Jurkat, Clone E6-1 (cell line): ENCODE results near the gene PPP1R14D.

Source experiments
- DNase-seq: peaks from one replicate; pipeline ENCODE4 v3.0.0-alpha.2; 2011; ENCODE audit warnings: low read depth, low spot score
- H3K4me3 ChIP-seq: 2 replicates; pipeline ENCODE4 v1.5.1; 2011; ENCODE audit warnings: mild to moderate bottlenecking, low read length, control low read depth, moderate library complexity

Gene PPP1R14D

DNA sequence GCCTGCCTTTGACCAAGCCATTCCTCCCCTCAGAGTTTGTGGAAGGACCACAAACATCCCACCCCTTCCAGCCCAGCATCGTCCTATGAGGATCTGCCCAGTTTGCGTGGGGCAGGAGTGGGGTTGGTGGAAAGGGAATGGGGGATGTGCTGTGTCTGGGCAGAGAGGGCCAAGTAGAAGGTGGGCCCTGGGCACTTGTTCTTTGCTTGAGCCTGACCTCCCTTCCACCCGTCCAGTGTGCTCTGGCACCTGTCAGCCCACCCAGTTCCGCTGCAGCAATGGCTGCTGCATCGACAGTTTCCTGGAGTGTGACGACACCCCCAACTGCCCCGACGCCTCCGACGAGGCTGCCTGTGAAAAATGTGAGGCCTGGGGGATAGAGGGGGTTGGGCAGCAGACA, 25.7 kb upstream of the PPP1R14D start:
- no peak overlapping the region for H3K4me3 ChIP-seq
- no peak for DNase-seq

DNA sequence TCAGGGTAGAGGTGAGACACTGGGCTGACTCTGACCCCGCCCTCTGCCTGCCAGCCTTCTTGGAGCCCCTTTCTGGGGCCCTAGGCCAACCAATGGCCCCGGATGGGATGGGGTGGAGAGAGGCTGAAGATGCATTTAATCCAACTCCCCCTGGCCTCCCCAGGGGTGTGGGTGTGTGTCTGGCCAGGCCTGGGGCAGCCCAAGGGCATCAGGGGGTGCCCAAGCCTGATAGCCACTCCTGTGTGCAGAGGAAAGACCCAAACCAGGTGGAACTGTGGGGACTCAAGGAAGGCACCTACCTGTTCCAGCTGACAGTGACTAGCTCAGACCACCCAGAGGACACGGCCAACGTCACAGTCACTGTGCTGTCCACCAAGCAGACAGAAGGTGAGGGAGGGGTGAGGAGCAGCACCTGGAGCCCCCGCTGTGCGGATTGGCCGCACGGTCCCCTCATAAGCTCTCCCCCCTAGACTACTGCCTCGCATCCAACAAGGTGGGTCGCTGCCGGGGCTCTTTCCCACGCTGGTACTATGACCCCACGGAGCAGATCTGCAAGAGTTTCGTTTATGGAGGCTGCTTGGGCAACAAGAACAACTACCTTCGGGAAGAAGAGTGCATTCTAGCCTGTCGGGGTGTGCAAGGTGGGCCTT, 24.9 kb upstream of the PPP1R14D start:
- DNase-seq: no peak
- no peak overlapping the region for H3K4me3 ChIP-seq

DNA sequence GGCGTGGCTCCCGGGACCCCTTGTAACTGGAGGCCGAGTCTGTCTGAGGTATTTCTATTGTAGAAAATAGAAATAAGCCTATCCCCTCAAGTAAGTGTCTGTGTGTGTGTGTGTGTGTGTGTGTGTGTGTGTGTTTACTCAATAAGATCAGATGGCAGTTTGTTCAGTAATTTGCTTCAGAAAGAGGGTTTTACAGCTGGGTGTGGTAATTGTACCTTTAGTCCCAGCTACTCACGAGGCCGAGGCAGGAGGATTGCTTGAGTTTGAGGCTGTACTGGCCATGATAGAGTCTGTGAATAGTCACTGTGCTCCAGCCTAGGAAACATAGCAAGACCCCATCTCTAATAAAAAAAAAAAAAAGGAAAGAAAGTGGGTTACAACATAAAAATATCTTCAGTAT, 24.0 kb upstream of the PPP1R14D start:
- no peak for DNase-seq

DNA sequence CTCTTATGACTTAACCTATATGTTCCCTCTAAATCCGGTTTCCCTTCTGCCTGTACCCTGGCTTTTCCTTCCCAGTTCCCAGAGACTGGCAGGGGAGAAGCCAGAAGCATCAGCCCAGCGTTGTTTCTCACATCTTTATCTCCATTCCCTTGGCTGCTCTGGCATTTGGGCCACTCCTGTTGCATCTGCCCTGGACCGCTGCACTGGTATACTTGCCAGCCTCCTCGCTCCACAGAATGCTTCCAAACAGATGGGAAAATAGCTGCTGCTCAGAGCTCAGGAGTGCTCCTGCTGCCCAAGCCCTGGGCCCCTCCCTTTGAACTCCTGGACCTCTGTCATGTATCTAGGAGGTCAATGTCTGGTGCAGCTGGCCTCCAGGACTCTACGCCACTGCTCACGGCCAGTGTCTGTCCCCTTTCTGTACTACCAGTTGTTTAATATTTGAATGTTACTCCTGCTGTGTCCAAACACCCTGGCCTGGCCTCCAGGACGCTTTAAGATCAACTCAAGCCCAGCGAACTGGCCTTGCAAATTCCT, 22.1 kb upstream of the PPP1R14D start:
- DNase-seq: no peak
- H3K4me3 ChIP-seq: no peak overlapping the region

More for the DNA sequence above, 24.0 kb upstream of the PPP1R14D start:
- no peak overlapping the region for H3K4me3 ChIP-seq

DNA sequence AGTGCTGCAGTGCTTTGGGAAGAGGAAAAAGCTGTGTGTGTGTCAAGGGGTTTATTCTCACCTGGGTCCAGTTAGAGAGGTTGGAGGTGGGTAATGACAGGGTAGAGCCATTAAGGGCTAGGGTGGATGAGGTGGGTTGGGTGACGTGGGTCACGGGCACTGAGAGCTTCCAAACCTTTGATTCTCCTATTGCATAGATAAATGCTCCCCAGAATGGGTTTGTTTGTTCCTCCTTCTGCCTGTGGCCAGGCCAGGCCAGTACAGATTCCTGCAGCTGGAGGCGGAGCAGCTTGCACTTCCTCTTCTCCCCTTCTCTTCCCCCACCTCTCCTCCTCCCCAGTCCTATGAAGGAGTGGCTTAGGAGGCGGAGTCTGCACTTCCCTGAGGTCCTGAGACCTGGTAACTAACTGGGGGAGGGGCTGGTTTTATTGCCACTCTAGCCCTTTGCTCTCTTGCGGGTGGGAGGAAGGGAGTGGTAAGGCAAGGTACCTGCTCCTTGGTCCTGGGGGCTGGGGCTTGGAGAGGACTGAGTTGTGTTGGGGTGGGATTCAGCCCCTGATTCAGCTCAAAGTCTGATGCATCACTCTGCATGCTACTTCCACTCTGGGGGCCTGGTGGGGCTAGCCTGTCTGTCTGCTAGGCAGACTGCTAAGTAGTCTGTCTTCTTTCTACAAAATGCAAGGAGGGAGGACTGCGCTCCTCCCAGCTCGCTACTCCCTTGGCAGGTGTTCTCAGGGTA, 18.9 kb upstream of the PPP1R14D start:
- no peak overlapping the region for H3K4me3 ChIP-seq
- peak; percentile 72 for DNase-seq

DNA sequence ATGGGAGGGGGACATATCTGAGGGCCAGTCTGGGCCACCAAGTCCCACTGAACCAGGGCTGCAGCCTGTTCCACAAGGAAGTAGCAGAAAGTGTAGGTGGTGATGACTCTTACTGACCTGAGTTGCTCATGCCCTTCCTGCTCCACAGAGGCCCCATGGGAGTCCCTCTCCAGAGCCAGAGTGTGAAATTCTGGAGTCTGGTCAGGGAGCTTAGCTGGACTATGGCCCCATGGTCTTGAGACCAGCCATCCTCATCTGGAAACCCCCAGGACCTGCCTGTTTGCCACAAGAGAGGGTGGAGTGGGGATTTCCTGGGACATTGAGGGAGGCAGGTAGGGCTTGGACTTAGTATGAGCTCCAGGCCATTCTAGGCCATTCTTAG, 18.3 kb upstream of the PPP1R14D start:
- no peak overlapping the region for H3K4me3 ChIP-seq

DNA sequence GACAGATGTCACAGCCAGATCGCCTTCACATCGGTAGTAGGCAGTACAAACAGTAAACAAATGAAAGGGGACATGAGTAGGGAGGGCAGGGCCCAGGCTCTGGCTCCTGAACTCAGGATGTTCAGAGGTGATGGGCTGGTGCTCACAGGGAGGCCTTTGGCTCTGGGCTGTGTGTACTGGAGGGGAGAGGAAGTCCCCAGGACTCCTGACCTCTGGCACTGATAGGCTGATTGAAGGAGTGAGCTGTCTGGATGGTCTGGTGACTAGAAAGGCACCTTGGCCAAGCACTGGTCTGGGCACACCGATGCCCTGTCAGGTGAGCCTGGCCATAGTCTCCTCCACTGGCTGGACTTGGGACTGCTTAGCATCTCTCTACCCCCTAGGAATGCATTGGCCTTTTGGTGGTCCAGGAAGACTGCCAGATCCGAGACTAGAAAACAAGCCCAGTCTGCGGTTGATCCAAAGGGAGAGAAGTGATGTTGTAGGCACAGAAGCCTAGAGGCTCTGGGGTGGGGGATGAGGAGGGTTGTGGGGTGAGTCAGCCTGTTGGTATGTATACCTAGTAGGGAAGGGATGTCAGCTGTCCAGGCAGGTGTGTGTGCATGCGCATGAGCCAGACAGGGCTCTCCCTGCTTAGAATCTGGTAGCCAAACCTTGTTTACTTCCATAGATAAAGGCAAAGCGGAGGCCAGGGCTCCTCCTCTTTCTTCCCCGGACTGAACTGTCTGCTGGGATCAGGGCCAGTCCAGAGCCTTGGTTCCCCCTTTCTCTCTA, 17.2 kb upstream of the PPP1R14D start:
- DNase-seq: no peak
- H3K4me3 ChIP-seq: no peak overlapping the region

More for the DNA sequence above, 18.3 kb upstream of the PPP1R14D start:
- no peak for DNase-seq

DNA sequence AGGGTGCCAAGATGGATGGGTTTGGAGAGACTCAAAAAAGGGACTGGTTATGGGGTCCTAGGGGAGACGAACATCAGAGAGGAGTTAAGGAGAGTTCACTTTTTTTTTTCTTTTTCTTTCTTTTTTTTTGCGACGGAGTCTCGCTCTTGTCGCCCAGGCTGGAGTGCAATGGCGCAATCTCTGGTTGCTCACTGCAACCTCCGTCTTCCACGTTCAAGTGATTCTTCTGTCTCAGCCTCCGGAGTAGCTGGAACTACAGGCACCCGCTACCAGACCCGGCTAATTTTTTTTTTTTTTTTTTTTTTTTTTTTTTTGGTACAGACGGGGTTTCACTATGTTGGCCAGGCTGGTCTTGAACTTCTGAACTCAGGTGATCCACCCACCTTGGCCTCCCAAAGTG, 16.5 kb upstream of the PPP1R14D start:
- DNase-seq: no peak
- H3K4me3 ChIP-seq: peak overlapping the region; percentile 55

DNA sequence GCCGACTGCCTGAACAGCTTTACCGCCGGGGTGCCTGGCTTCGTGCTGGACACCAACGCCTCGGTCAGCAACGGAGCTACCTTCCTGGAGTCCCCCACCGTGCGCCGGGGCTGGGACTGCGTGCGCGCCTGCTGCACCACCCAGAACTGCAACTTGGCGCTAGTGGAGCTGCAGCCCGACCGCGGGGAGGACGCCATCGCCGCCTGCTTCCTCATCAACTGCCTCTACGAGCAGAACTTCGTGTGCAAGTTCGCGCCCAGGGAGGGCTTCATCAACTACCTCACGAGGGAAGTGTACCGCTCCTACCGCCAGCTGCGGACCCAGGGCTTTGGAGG, 16.2 kb upstream of the PPP1R14D start:
- peak overlapping the region; percentile 55 for H3K4me3 ChIP-seq
- peak; percentile 15 for DNase-seq

DNA sequence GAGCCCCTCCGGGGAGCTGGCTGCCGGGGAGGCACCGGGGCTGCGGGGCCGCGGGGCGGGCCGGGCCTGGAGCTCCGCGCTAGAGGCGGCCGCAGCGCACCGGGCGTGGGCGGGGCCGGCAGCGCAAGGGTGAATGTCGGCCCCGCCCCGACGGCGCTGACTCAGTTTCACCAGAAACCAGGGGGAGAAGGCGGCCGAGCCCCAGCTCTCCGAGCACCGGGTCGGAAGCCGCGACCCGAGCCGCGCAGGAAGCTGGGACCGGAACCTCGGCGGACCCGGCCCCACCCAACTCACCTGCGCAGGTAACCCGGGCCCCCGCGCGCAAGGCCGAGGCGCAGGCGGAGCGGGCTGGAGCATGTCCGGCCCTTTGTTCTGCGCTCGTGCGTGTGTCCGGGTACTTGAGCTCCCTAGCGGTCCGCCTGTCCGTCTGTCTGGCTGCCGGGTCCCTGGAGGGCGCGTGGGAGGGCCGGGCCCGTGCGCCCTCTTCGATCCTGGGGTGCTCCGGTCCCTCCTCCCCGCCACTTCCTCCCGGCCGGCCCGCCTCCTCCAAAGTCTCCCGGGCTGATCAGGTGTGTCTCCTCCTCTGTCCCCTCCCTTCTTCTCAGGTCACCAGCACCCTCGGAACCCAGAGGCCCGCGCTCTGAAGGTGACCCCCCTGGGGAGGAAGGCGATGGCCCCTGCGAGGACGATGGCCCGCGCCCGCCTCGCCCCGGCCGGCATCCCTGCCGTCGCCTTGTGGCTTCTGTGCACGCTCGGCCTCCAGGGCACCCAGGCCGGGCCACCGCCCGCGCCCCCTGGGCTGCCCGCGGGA, 15.6 kb upstream of the PPP1R14D start, which contains the start of gene SPINT1:
SPINT1 (plus strand) TSS at position 164 of the 811 bp plus-strand sequence; CDS start at position 671, 507 bp downstream.
- DNase-seq: no peak
- peak within 1 kb of the TSS; percentile 55 for H3K4me3 ChIP-seq

DNA sequence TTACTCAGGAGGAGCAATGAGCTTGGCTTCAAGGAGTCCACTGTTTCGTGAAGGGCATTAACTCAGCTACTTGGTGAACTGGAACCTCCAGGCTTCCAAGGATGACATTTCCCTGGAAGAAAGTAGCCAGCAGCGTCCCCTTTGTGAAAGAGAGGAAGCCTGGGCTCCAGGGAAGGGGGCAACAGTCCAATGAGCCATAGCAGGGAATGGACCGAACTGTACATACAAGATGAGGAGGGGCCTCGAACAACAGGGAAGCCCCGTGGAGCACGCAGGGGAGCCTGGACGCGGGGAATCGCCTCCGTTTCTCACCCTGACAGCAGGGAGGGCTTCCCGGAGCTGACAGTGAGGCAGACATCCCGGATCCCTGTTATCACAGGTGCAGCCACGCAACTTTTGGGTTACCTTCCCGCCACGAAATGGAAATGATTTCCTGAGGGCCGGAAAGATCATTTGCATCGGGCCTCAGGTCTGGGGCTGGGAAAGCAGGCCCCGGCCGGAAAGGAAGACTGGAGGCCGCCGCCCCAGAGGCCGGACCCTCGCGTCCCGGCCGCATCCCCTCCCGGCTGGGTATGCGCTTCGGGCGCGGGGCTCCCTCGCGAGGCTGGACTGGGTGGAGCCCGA, 14.9 kb upstream of the PPP1R14D start:
- H3K4me3 ChIP-seq: no peak overlapping the region
- no peak for DNase-seq

DNA sequence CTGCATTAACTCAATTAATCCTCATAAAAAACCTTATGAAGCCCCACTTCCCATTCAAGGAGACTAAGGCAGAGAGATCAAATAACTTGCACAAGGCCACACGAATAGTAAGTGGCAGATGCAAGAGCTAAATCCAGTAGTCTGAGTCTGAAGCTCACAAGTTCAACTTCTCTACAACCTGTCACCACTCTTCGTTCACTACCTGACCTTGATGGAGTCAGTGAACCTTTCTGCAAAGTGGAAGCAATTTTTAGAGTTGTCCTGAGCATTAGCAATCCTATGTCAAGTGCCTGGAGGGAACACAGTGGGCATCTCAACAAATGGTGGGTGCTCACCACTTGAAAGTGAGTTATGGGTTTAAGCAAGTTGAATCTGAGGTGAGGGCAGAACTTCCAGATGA, 13.2 kb upstream of the PPP1R14D start:
- no peak for DNase-seq
- H3K4me3 ChIP-seq: no peak overlapping the region

DNA sequence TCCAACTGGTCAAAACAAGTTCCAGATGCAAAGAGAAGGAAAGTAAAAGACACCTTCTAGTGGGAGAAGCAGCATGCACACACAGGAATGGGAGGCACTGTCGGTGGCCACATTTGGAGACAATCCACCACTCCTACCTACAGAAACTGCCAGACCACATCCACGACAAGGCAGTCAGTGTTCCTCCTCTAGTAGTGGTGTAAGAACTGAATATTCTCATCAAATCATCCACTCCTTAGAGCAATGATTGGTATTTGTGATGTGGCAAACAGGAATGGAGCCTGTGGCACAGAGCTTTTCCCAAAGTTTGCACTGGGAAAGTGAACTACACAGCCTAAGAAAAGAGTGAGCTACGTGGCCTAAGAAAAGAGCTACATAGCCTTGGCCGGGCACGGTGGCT, 10.2 kb upstream of the PPP1R14D start:
- no peak for DNase-seq
- H3K4me3 ChIP-seq: no peak overlapping the region

DNA sequence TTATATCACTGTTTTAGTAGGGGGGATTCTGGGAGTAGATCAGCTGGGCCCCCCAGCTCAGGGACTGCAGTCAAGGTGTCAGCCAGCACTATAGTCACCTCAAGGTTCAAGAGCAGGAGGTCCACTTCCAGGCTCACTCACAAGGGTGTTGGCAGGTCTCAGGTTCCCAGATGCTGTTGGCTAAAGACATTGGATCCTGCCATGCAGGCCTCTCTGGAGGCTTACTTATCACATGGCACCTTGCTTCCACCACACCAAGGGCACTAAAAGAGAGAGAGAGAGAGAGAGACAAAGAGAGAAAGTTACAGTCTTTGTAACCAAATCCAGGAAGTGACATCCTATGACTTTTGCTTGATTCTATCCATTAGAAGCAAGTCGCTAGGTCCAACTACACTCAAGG, 7.5 kb upstream of the PPP1R14D start:
- DNase-seq: no peak
- no peak overlapping the region for H3K4me3 ChIP-seq

DNA sequence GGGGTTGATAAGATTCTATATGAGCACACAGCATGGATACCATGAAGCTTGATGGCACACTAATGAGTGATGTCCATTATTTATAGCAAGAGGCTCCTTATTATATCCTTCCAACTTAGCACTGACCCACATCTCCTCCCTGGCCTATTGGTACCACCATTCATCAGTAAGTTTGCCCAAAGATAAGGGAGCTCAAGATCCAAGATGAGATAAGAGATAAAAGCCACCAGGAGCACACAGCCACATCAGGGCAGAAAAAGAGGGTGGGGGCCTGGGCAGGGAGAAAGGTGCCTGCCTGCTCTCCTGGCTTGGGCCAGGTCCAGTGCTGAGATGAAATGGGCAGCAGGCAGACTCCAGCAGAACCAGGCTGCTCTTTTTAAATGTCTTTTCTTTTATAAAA, 4.4 kb upstream of the PPP1R14D start:
- no peak for DNase-seq

DNA sequence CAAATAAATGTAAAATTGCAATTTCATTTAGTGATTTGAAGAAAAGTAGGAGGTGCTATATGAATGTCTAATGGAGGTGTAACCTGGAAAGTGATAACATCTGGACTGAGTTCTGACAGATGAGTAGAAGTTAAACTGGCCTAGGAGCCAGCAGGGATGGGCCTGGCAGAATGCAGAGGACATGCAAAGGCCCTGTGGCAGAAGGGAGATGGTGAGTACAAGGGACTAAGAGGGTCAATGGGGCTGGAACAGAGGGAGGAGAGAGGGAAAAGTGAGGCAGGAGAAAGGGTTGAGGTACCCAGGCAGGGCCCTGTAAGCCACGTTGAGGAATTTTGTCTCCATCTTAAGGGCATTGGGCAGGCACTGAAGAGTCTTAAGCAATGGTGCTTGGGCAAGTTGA, 3.4 kb upstream of the PPP1R14D start:
- no peak for DNase-seq
- H3K4me3 ChIP-seq: no peak overlapping the region

More for the DNA sequence above, 4.4 kb upstream of the PPP1R14D start:
- no peak overlapping the region for H3K4me3 ChIP-seq

DNA sequence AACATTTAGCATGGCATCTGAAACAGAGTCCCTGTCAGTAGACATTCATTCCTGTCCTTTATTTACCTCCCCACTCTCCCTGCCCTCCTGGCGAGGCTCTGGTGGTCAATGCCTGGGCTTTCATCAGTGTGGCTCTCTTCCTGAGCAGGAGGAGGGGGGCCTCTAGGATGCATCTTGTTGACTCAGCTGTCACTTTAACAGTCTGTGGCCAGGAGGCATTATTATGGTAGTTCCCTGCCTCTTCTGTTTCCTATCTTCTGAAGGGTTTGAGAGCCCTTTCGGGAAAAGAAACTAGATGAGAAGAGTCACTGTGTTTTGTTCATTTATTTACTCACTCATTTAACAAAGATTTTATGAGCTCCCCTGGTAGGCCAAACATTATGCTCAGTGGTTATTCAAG, 2.4 kb upstream of the PPP1R14D start:
- DNase-seq: no peak
- H3K4me3 ChIP-seq: no peak overlapping the region

DNA sequence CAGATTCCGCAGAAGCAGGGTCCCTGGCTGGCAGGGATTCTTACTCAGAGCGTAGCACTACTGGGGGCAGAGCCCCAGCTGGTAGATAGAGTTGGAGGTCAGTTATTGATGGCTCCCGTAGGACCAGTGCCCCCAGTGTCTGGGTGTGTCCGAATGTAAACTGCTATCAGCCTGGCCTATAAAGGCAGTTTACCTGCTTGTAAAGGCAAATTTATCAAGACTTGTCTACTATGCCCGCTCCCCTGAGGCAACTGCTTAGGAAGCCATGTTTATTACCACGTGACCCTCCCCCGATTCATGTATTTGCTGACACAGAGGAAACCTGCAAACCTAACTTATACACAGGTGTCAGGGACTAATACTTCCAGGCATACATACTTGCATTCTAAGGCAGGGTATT, 607 bp upstream of the PPP1R14D start:
- peak; percentile 16 for DNase-seq
- H3K4me3 ChIP-seq: no peak overlapping the region
